GM18517 (cell line): ENCODE measurements around the gene B3GALNT2.
"Not testable (repeated sequence)": the region's sequence is repeated elsewhere in the genome, so short reads cannot be mapped to it uniquely, and the experiment has no call there.

Experiments
- ATAC-seq: cut with Tn5 transposase; IDR thresholded peaks from one replicate; pipeline ENCODE4 v1.9.1; 2021; ENCODE audit warnings: mild to moderate bottlenecking, moderate library complexity; ENCODE audit not compliant: unreplicated experiment

The B3GALNT2 gene

GRCh38 chr1:235504494-235505222, 406 bp upstream of the B3GALNT2 start:
- ATAC-seq, result peak; percentile 82

- ATAC-seq, result peak; percentile 1
Observed at GRCh38 chr1:235503403-235504121, 690 bp downstream of the B3GALNT2 start.

GRCh38 chr1:235502601-235503402, 1.4 kb downstream of the B3GALNT2 start:
- no peak for ATAC-seq

- ATAC-seq, result no peak
Observed at GRCh38 chr1:235500971-235501540, 3.2 kb downstream of the B3GALNT2 start.

- ATAC-seq, result no peak
Observed at GRCh38 chr1:235495551-235495950, 8.7 kb downstream of the B3GALNT2 start.

- no peak for ATAC-seq
Observed at GRCh38 chr1:235495030-235495429, 9.2 kb downstream of the B3GALNT2 start.

GRCh38 chr1:235494531-235494930, 9.7 kb downstream of the B3GALNT2 start:
- ATAC-seq, result no peak

- ATAC-seq, result no peak
Observed at GRCh38 chr1:235491644-235492043, 12.6 kb downstream of the B3GALNT2 start.

- ATAC-seq, result no peak
Observed at GRCh38 chr1:235486321-235486720, 17.9 kb downstream of the B3GALNT2 start.

GRCh38 chr1:235485558-235485957, 18.7 kb downstream of the B3GALNT2 start:
- no peak for ATAC-seq

- ATAC-seq, result no peak
Observed at GRCh38 chr1:235483090-235483489, 21.2 kb downstream of the B3GALNT2 start.

- no peak for ATAC-seq
Observed at GRCh38 chr1:235473806-235474205, 30.4 kb downstream of the B3GALNT2 start.

- no peak for ATAC-seq
Observed at GRCh38 chr1:235470741-235471439, 33.4 kb downstream of the B3GALNT2 start.

GRCh38 chr1:235469897-235470296, 34.4 kb downstream of the B3GALNT2 start:
- ATAC-seq, result not testable (repeated sequence)

GRCh38 chr1:235468970-235469369, 35.3 kb downstream of the B3GALNT2 start:
- ATAC-seq, result no peak

- no peak for ATAC-seq
Observed at GRCh38 chr1:235468004-235468403, 36.2 kb downstream of the B3GALNT2 start.

GRCh38 chr1:235465066-235465465, 39.2 kb downstream of the B3GALNT2 start:
- no peak for ATAC-seq

- not testable (repeated sequence) for ATAC-seq
Observed at GRCh38 chr1:235462832-235463231, 41.4 kb downstream of the B3GALNT2 start.

GRCh38 chr1:235461954-235462353, 42.3 kb downstream of the B3GALNT2 start:
- no peak for ATAC-seq

- no peak for ATAC-seq
Observed at GRCh38 chr1:235460770-235461169, 43.5 kb downstream of the B3GALNT2 start.

- not testable (repeated sequence) for ATAC-seq
Observed at GRCh38 chr1:235457856-235458255, 46.4 kb downstream of the B3GALNT2 start.
